Stomach (tissue), 4 donors: ENCODE data around the gene ERLEC1.

Source experiments
- CTCF ChIP-seq, 7 experiments: fragments of 450-650 bp in 4 of 7; fragments of 200-600 bp in 3 of 7; sonication (generic) in 3 of 7; IDR thresholded peaks; one replicate each; pipeline ENCODE4 v1.5.1; 2016 to 2019; ENCODE audit warnings: antibody characterized with exemption in 7 of 7, control low read depth in 2 of 7, mild to moderate bottlenecking in 1 of 7
- POLR2A ChIP-seq, 4 donors: fragments of 450-650 bp; IDR thresholded peaks; one replicate each; pipeline ENCODE4 v1.6.1; 2016; ENCODE audit warnings: antibody characterized with exemption in 4 of 4, control low read depth in 2 of 4, mild to moderate bottlenecking in 1 of 4, moderate library complexity in 1 of 4
- POLR2AphosphoS5 ChIP-seq, 3 donors: sonication (generic); formaldehyde crosslinking; IDR thresholded peaks; one replicate each; pipeline ENCODE4 v1.6.1; 2016; ENCODE audit warnings: antibody characterized with exemption in 3 of 3

- TF ChIP-seq POLR2AphosphoS5 (IDR thresholded peaks at IDR 0.05): no peak
- TF ChIP-seq CTCF (IDR thresholded peaks at IDR 0.05): no peak
- no peak for TF ChIP-seq POLR2A (IDR thresholded peaks at IDR 0.05)
Observed at GRCh38 chr2:53756644-53757043, 30.2 kb upstream of the ERLEC1 start.
